DMS79 treated with DMSO at 0.1 percent for 48 hours (cell line): ENCODE results near the gene IL2.

Experiments
- DNase-seq: peaks from one replicate; lab custom pipeline; 2025; lab: John Stamatoyannopoulos, UW

The IL2 gene

GRCh38 chr4:122456231-122457116 is at the start of gene IL2:
Gene IL2, minus strand, starts transcription at chr4:122456725. Its CDS starts 285 bp downstream, at chr4:122456440.
- DNase-seq, result no peak

GRCh38 chr4:122503214-122503613 is 46.7 kb upstream of the IL2 start:
- DNase-seq, result no peak

- DNase-seq, result no peak
These were observed 44.5 kb upstream of the IL2 start for GRCh38 chr4:122500852-122501501.

- DNase-seq, result no peak
These were observed 32.5 kb upstream of the IL2 start for GRCh38 chr4:122489061-122489460.

- DNase-seq, result no peak
These were observed 27.0 kb upstream of the IL2 start for GRCh38 chr4:122483481-122483880.

GRCh38 chr4:122481766-122482405 is 25.4 kb upstream of the IL2 start:
- DNase-seq, result no peak

- no peak for DNase-seq
These were observed 24.3 kb upstream of the IL2 start for GRCh38 chr4:122480655-122481487.

GRCh38 chr4:122479935-122480416 is 23.5 kb upstream of the IL2 start:
- DNase-seq, result no peak

GRCh38 chr4:122476745-122477144 is 20.2 kb upstream of the IL2 start:
- DNase-seq, result no peak

- DNase-seq, result no peak
These were observed 19.6 kb upstream of the IL2 start for GRCh38 chr4:122476126-122476525.

GRCh38 chr4:122475233-122475632 is 18.7 kb upstream of the IL2 start:
- no peak for DNase-seq

GRCh38 chr4:122469457-122469856 is 12.9 kb upstream of the IL2 start:
- no peak for DNase-seq

GRCh38 chr4:122458625-122459024 is 2.1 kb upstream of the IL2 start:
- no peak for DNase-seq

- DNase-seq, result no peak
These were observed 3.0 kb downstream of the IL2 start for GRCh38 chr4:122453384-122453995.

GRCh38 chr4:122450847-122451246 is 5.7 kb downstream of the IL2 start:
- no peak for DNase-seq

- no peak for DNase-seq
These were observed 22.2 kb downstream of the IL2 start for GRCh38 chr4:122434285-122434684.

GRCh38 chr4:122431351-122431750 is 25.2 kb downstream of the IL2 start:
- no peak for DNase-seq

GRCh38 chr4:122423246-122423645 is 33.3 kb downstream of the IL2 start:
- DNase-seq, result no peak

- DNase-seq, result no peak
These were observed 44.0 kb downstream of the IL2 start for GRCh38 chr4:122412547-122412946.

GRCh38 chr4:122403861-122404260 is 52.7 kb downstream of the IL2 start:
- no peak for DNase-seq
